K562 (cell line): ENCODE data around the gene ZNF548. TPM values are rescaled to one million over a fixed set of nuclear protein-coding genes. Genes with fewer than 3 reads are reported as not detected.

ENCODE experiments used
- BDP1 ChIP-seq: IDR thresholded peaks from 3 replicates; pipeline ENCODE4 v1.6.1; 2011; ENCODE audit not compliant: insufficient read length, insufficient read depth
- CREM ChIP-seq: IDR thresholded peaks from 2 replicates; pipeline ENCODE4 v1.6.1; 2014; ENCODE audit warnings: antibody characterized with exemption, low read depth
- EGR1 ChIP-seq: fragments of 450-650 bp; conservative IDR thresholded peaks from 2 replicates; pipeline ENCODE4 v1.6.1; 2017; ENCODE audit warnings: mild to moderate bottlenecking
- JUNB ChIP-seq: fragments of 450-650 bp; formaldehyde crosslinking; conservative IDR thresholded peaks from 2 replicates; pipeline ENCODE4 v1.4.0; 2020; ENCODE audit warnings: mild to moderate bottlenecking
- MCM5 ChIP-seq: fragments of 450-650 bp; IDR thresholded peaks from 2 replicates; pipeline ENCODE4 v1.6.1; 2016; ENCODE audit warnings: low read depth
- MEIS2 ChIP-seq: fragments of 450-650 bp; IDR thresholded peaks from 2 replicates; pipeline ENCODE4 v1.6.1; 2014; ENCODE audit warnings: mild to moderate bottlenecking; ENCODE audit not compliant: partially characterized antibody
- NCOA2 ChIP-seq, 2 experiments: fragments of 450-650 bp; IDR thresholded peaks; 2 replicates each; pipeline ENCODE4 v1.6.1; 2018; ENCODE audit warnings: mild to moderate bottlenecking in 2 of 2, moderate library complexity in 1 of 2; ENCODE audit not compliant: partially characterized antibody in 2 of 2
- NFIC ChIP-seq: fragments of 450-650 bp; IDR thresholded peaks from 2 replicates; pipeline ENCODE4 v1.6.1; 2017; ENCODE audit warnings: mild to moderate bottlenecking, inconsistent platforms
- OTX1 ChIP-seq: fragments of 450-650 bp; formaldehyde crosslinking; IDR thresholded peaks from 2 replicates; pipeline ENCODE4 v1.4.0; 2022; ENCODE audit warnings: mild to moderate bottlenecking
- PHF20 ChIP-seq: fragments of 450-650 bp; IDR thresholded peaks from 2 replicates; pipeline ENCODE4 v1.6.1; 2018; ENCODE audit not compliant: partially characterized antibody
- PYGO2 ChIP-seq: fragments of 450-650 bp; IDR thresholded peaks from 2 replicates; pipeline ENCODE4 v1.6.1; 2016; ENCODE audit warnings: mild to moderate bottlenecking, missing genetic modification characterization, moderate library complexity, missing compliant biosample characterization
- RBBP5 ChIP-seq: fragments of 200-600 bp; sonication (generic); IDR thresholded peaks from 2 replicates; pipeline ENCODE4 v1.6.1; 2012; ENCODE audit warnings: borderline replicate concordance, mild to moderate bottlenecking, low read length, control low read depth, inconsistent platforms; ENCODE audit not compliant: insufficient read depth, poor library complexity, severe bottlenecking
- RCOR1 ChIP-seq, 2 experiments: IDR thresholded peaks; 2 replicates each; pipeline ENCODE4 v1.6.1; 2012; ENCODE audit warnings: low read depth in 2 of 2, low read length in 2 of 2, borderline replicate concordance in 1 of 2, improper control_type of control experiment in 1 of 2
- ZFP1 ChIP-seq: fragments of 450-650 bp; formaldehyde crosslinking; IDR thresholded peaks from 2 replicates; pipeline ENCODE4 v1.4.0; 2020; ENCODE audit warnings: mild to moderate bottlenecking, mixed read lengths
- ZNF586 ChIP-seq: fragments of 450-650 bp; formaldehyde crosslinking; conservative IDR thresholded peaks from 2 replicates; pipeline ENCODE4 v1.4.0; 2020; ENCODE audit warnings: mild to moderate bottlenecking, moderate library complexity
- polyA plus RNA-seq, 8 experiments: library from polyadenylated mRNA; depleted of rRNA in 4 of 8; stranded (reverse) in 5 of 8; unstranded in 3 of 8; fragments of >200 nt; fragmentation: Nextera tagmentation in 2 of 8; fragmentation: Illumina TruSeq in 1 of 8; extraction: Ambion mirVana in 2 of 8; extraction: Trizol in 1 of 8; gene quantifications; 2 replicates each; pipeline versions ENCODE4 v1.2.1 to v1.2.3, GENCODE V29; 2011 to 2014; ENCODE audit warnings: inconsistent platforms in 1 of 8, missing spikeins in 1 of 8
- total RNA-seq, 7 experiments: library from RNA; depleted of rRNA in 6 of 7; stranded (reverse); fragments of >200 nt in 6 of 7; fragmentation: Illumina TruSeq in 2 of 7; extraction: Trizol in 2 of 7; gene quantifications; 2 replicates each; pipeline versions ENCODE4 v1.2.1 to v1.2.3, GENCODE V29; 2011 to 2021; ENCODE audit warnings: low replicate concordance in 1 of 7
- TF ChIP-seq, protein P1 (sequence below): fragments of 250-450 bp; sonication (Bioruptor Pico); IDR thresholded peaks from 2 replicates; pipeline ENCODE4 v1.5.0; 2022; ENCODE audit warnings: mild to moderate bottlenecking
- TF ChIP-seq, protein P2 (sequence below), 2 experiments: fragments of 450-650 bp in 1 of 2; sonication (generic) in 1 of 2; formaldehyde crosslinking in 1 of 2; IDR thresholded peaks in 1 of 2; conservative IDR thresholded peaks in 1 of 2; 2 replicates each; pipeline versions ENCODE4 v1.6.1 to v1.8.1; 2016 to 2023; ENCODE audit warnings: mild to moderate bottlenecking in 2 of 2, moderate library complexity in 2 of 2, inconsistent platforms in 1 of 2, missing genetic modification reagents in 1 of 2
- TF ChIP-seq, protein P3 (sequence below): fragments of 450-650 bp; conservative IDR thresholded peaks from 2 replicates; pipeline ENCODE4 v1.6.1; 2016; ENCODE audit warnings: missing genetic modification characterization, low read depth, mild to moderate bottlenecking, missing compliant biosample characterization, moderate library complexity
- TF ChIP-seq, protein P4 (sequence below): fragments of 250-450 bp; sonication (Bioruptor Pico); IDR thresholded peaks from 2 replicates; pipeline ENCODE4 v1.4.0; 2020; ENCODE audit warnings: mild to moderate bottlenecking
- TF ChIP-seq, protein P5 (sequence below): conservative IDR thresholded peaks from 2 replicates; pipeline ENCODE4 v1.6.1; 2011; ENCODE audit warnings: low read depth, mild to moderate bottlenecking, low read length; ENCODE audit not compliant: control insufficient read depth

Gene ZNF548
- total and polyA plus RNA-seq, 9 of the 15 experiments (the other 6 are each of a cell fraction or from before 2014, with no cell fraction given) = 1.5 to 8.7 (median 4.5) TPM

DNA sequence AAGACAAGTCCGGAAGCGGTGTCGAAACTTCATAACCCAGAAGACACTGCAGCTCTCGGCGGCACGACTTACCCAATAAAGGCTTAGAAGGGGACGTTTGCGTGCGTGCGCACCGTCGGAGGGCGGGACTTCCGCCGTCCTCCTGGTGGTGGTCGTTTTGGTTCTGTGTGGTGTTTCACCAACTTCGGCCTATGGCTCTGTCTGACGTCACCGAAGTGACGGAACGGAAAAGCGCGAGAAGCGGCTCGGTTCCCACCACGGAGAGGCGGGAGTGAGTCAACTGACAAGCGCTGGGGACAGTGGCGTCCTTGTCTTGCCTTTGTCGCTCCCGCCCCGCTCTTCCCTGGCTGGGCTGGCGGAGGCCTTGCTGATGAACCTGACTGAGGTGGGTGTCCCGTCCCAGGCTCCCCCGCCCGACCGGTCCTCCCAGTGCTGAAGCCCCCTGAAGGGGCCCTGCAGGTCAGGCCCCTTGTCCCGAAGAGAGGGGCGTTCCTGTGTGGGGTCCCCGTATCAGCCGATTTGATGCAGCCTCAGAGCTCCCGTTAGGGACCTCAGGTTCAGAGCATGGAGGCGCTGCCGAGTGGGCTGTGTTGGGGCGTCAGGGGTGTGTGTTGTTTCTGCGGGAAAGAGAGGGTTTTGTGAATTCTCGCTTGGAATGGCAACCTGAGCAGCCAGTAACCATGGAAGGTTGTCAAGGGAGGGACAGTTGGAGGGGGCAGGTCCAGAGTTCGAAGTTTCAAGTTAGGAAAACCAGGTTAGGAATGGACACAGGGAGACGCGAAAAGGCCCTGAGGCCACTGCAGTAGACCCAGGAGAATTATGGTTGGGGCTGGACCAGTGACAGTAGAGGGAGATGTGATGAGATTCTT is at the start of gene ZNF548 (continued):
- TF ChIP-seq, protein P1, sequence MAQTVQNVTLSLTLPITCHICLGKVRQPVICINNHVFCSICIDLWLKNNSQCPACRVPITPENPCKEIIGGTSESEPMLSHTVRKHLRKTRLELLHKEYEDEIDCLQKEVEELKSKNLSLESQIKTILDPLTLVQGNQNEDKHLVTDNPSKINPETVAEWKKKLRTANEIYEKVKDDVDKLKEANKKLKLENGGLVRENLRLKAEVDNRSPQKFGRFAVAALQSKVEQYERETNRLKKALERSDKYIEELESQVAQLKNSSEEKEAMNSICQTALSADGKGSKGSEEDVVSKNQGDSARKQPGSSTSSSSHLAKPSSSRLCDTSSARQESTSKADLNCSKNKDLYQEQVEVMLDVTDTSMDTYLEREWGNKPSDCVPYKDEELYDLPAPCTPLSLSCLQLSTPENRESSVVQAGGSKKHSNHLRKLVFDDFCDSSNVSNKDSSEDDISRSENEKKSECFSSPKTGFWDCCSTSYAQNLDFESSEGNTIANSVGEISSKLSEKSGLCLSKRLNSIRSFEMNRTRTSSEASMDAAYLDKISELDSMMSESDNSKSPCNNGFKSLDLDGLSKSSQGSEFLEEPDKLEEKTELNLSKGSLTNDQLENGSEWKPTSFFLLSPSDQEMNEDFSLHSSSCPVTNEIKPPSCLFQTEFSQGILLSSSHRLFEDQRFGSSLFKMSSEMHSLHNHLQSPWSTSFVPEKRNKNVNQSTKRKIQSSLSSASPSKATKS = no peak
- no peak for TF ChIP-seq BDP1
- TF ChIP-seq PHF20 = peak; percentile 53
- peak; percentile 24 to 45; a peak in 1 of 4 replicates for TF ChIP-seq RCOR1 (IDR thresholded peaks at IDR 0.05; ENCODE audit: borderline replicate concordance in 1 of 2, low read depth in 2 of 2, low read length in 2 of 2)
- TF ChIP-seq, protein P2, sequence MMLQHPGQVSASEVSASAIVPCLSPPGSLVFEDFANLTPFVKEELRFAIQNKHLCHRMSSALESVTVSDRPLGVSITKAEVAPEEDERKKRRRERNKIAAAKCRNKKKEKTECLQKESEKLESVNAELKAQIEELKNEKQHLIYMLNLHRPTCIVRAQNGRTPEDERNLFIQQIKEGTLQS (IDR thresholded peaks at IDR 0.05) = peak; percentile 95
- TF ChIP-seq, protein P2 (CRISPR knock-in tag; conservative IDR thresholded peaks at IDR 0.05) = no peak
- TF ChIP-seq ZFP1 (CRISPR knock-in tag) = no peak
- peak; percentile 64 for TF ChIP-seq RBBP5
- no peak for TF ChIP-seq NCOA2 (IDR thresholded peaks at IDR 0.05; ENCODE audit: partially characterized antibody in 2 of 2)
- TF ChIP-seq NFIC = 0 out of 2 replicates have a peak, but pooled peaks have one; percentile 23
- TF ChIP-seq, protein P3, sequence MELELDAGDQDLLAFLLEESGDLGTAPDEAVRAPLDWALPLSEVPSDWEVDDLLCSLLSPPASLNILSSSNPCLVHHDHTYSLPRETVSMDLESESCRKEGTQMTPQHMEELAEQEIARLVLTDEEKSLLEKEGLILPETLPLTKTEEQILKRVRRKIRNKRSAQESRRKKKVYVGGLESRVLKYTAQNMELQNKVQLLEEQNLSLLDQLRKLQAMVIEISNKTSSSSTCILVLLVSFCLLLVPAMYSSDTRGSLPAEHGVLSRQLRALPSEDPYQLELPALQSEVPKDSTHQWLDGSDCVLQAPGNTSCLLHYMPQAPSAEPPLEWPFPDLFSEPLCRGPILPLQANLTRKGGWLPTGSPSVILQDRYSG (tag) = no peak
- TF ChIP-seq MEIS2 = peak; percentile 53
- no peak for TF ChIP-seq MCM5
- no peak for TF ChIP-seq PYGO2 (tag)
- TF ChIP-seq JUNB (CRISPR knock-in tag) = peak; percentile 63; the same call in 1 of the 2 replicates
- TF ChIP-seq, protein P4, sequence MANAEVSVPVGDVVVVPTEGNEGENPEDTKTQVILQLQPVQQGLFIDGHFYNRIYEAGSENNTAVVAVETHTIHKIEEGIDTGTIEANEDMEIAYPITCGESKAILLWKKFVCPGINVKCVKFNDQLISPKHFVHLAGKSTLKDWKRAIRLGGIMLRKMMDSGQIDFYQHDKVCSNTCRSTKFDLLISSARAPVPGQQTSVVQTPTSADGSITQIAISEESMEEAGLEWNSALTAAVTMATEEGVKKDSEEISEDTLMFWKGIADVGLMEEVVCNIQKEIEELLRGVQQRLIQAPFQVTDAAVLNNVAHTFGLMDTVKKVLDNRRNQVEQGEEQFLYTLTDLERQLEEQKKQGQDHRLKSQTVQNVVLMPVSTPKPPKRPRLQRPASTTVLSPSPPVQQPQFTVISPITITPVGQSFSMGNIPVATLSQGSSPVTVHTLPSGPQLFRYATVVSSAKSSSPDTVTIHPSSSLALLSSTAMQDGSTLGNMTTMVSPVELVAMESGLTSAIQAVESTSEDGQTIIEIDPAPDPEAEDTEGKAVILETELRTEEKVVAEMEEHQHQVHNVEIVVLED (CRISPR knock-in tag) = peak; percentile 98
- peak; percentile 98 for TF ChIP-seq CREM
- TF ChIP-seq EGR1 = peak; percentile 67
- TF ChIP-seq ZNF586 (CRISPR knock-in tag) = no peak
- TF ChIP-seq OTX1 (CRISPR knock-in tag) = no peak
- TF ChIP-seq, protein P5, sequence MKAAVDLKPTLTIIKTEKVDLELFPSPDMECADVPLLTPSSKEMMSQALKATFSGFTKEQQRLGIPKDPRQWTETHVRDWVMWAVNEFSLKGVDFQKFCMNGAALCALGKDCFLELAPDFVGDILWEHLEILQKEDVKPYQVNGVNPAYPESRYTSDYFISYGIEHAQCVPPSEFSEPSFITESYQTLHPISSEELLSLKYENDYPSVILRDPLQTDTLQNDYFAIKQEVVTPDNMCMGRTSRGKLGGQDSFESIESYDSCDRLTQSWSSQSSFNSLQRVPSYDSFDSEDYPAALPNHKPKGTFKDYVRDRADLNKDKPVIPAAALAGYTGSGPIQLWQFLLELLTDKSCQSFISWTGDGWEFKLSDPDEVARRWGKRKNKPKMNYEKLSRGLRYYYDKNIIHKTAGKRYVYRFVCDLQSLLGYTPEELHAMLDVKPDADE = peak; percentile 56; the same call in 1 of the 2 replicates
